Panc1 (cell line): ENCODE results near the gene GRIK4. TPM values are rescaled to one million over a fixed set of nuclear protein-coding genes. Genes with fewer than 3 reads are reported as not detected.
A peak's percentile ranks its signal among the peaks of the same experiment; 100 is the strongest.
"Not testable (repeated sequence)": the region's sequence is repeated elsewhere in the genome, so short reads cannot be mapped to it uniquely, and the experiment has no call there.

Source experiments
- ATAC-seq: fragments of 200-7000 bp; cut with Tn5 transposase; 2 replicates; pipeline ENCODE4 v1.9.1; 2020; ENCODE audit warnings: mild to moderate bottlenecking, moderate library complexity
- BruUV-seq: library from RNA; stranded (reverse); fragments of 400-500 nt; replicated peaks from 2 replicates; lab custom pipeline; 2021; lab: Mats Ljungman, UMichigan
- CTCF ChIA-PET: fragments of 300-600 bp; sonication (Branson Sonifier 250); formaldehyde crosslinking; loops from one replicate; lab custom pipeline; 2022; ENCODE audit warnings: antibody characterized with exemption; lab: Charles Lee
- POLR2A ChIA-PET: fragments of 300-600 bp; sonication (Branson Sonifier 250); formaldehyde crosslinking; loops from one replicate; lab custom pipeline; 2022; ENCODE audit warnings: antibody characterized with exemption; lab: Charles Lee
- DNase-seq: peaks from one replicate; pipeline ENCODE4 v3.0.0-alpha.2; 2010; ENCODE audit warnings: low read depth, low spot score
- H3K27ac ChIP-seq: 2 replicates; pipeline ENCODE4 v1.5.1; 2011; ENCODE audit warnings: mild to moderate bottlenecking, low read length, inconsistent platforms
- H3K27me3 ChIP-seq: fragments of 200-500 bp; sonication (Bioruptor generic); 2 replicates; pipeline ENCODE4 v1.6.0; 2014; ENCODE audit warnings: low read length, inconsistent platforms; ENCODE audit not compliant: control insufficient read depth, insufficient read depth
- H3K36me3 ChIP-seq: fragments of 200-500 bp; sonication (Bioruptor generic); 2 replicates; pipeline ENCODE4 v1.5.1; 2014; ENCODE audit warnings: inconsistent platforms, mild to moderate bottlenecking, low read length, moderate library complexity; ENCODE audit not compliant: control insufficient read depth, insufficient read depth
- H3K4me1 ChIP-seq: 2 replicates; pipeline ENCODE4 v1.5.1; 2011; ENCODE audit warnings: inconsistent platforms, mild to moderate bottlenecking, low read length, moderate library complexity; ENCODE audit not compliant: control insufficient read depth, insufficient read depth
- H3K4me3 ChIP-seq, 2 experiments: 2 replicates each; pipeline ENCODE4 v1.5.1; 2011 to 2012; ENCODE audit warnings: low read depth in 2 of 2, low read length in 2 of 2, mild to moderate bottlenecking in 2 of 2, inconsistent platforms in 1 of 2, moderate library complexity in 1 of 2
- H3K9me3 ChIP-seq: fragments of 200-500 bp; sonication (Bioruptor generic); 2 replicates; pipeline ENCODE4 v1.5.1; 2014; ENCODE audit warnings: low read depth, mild to moderate bottlenecking, inconsistent platforms, low read length, moderate library complexity; ENCODE audit not compliant: control insufficient read depth, insufficient read depth
- CTCF ChIP-seq: fragments of 450-650 bp; IDR thresholded peaks from 2 replicates; pipeline ENCODE4 v1.5.1; 2017; ENCODE audit warnings: mild to moderate bottlenecking
- POLR2AphosphoS5 ChIP-seq: IDR thresholded peaks from 2 replicates; pipeline ENCODE4 v1.6.1; 2012; ENCODE audit warnings: mild to moderate bottlenecking, low read depth, low read length, moderate library complexity
- REST ChIP-seq, 2 experiments: IDR thresholded peaks; 2 replicates each; pipeline ENCODE4 v1.6.1; 2011 to 2012; ENCODE audit warnings: low read depth in 2 of 2, control low read depth in 1 of 2, low read length in 1 of 2, mild to moderate bottlenecking in 1 of 2, moderate library complexity in 1 of 2; ENCODE audit not compliant: insufficient read depth in 1 of 2
- SIN3A ChIP-seq: IDR thresholded peaks from 2 replicates; pipeline ENCODE4 v1.6.1; 2012; ENCODE audit warnings: low read depth, mild to moderate bottlenecking, low read length, moderate library complexity, borderline replicate concordance; ENCODE audit not compliant: insufficient read depth
- TCF7L2 ChIP-seq: IDR thresholded peaks from 2 replicates; pipeline ENCODE4 v1.6.1; 2011; ENCODE audit warnings: mild to moderate bottlenecking, low read depth, low read length, inconsistent platforms
- in situ Hi-C: cut with HindIII; loops from 2 replicates; pipeline ENCODE4 v1.10.0; 2016; ENCODE audit warnings: low sequenced_read_pairs, low pct_unique_long_range_greater_than_20kb
- intact Hi-C: fragments of 100-400 bp; cut with micrococcal nuclease; formaldehyde crosslinking; loops from one replicate; pipeline ENCODE4 v1.10.0; 2022; ENCODE audit not compliant: unreplicated experiment
- total RNA-seq: library from RNA; stranded (reverse); gene quantifications from one replicate; pipeline ENCODE4 v1.2.1, GENCODE V29; 2021; ENCODE audit not compliant: unreplicated experiment

GRIK4 gene
- total RNA-seq, 1 experiment from 2014 or later, result 0.62 TPM

GRCh38 chr11:120756931-120757330 is 245.4 kb downstream of the GRIK4 start:
- BruUV-seq, result no TSS peak
- DNase-seq (no peak), ATAC-seq (peak; percentile 68; the same call in 1 of the 2 replicates)
- TF ChIP-seq POLR2AphosphoS5 (no peak), SIN3A (no peak), REST (IDR thresholded peaks at IDR 0.05; ENCODE audit: insufficient read depth in 1 of 2, low read depth in 2 of 2, low read length in 1 of 2) (no peak), TCF7L2 (no peak), CTCF (no peak)
- Histone ChIP-seq H3K4me3 (no peak overlapping the region), H3K36me3 (no peaks in the 10 kb centered on the region), H3K9me3 (no peaks in the 10 kb centered on the region), H3K4me1 (no peaks in the 10 kb centered on the region), H3K27ac (no peak overlapping the region), H3K27me3 (no peaks in the 10 kb centered on the region)
- ChIA-PET CTCF (no interaction called here), POLR2A (no interaction called here)
- intact Hi-C loops (no loop called here), in situ Hi-C loops (no loop called here)

- 0 out of 2 replicates have a peak, but pooled peaks have one; percentile 26 for ATAC-seq
- DNase-seq, result no peak
- POLR2A ChIA-PET, result no interaction called here
- intact Hi-C loops, result no loop called here
- no peaks in the 10 kb centered on the region for H3K36me3 ChIP-seq
- no peaks in the 10 kb centered on the region for H3K4me1 ChIP-seq
- TF ChIP-seq CTCF, result no peak
- TF ChIP-seq SIN3A, result no peak
- TF ChIP-seq REST (IDR thresholded peaks at IDR 0.05; ENCODE audit: insufficient read depth in 1 of 2, low read depth in 2 of 2, low read length in 1 of 2), result no peak
- no peak for TF ChIP-seq POLR2AphosphoS5
- TF ChIP-seq TCF7L2, result no peak
- no peaks in the 10 kb centered on the region for H3K27me3 ChIP-seq
- H3K27ac ChIP-seq, result no peak overlapping the region
- no peaks in the 10 kb centered on the region for H3K9me3 ChIP-seq
- BruUV-seq, result no TSS peak
- CTCF ChIA-PET, result no interaction called here
- H3K4me3 ChIP-seq, result no peak overlapping the region
- in situ Hi-C loops, result no loop called here
These were observed 247.5 kb downstream of the GRIK4 start for GRCh38 chr11:120759046-120759445.

GRCh38 chr11:120765710-120766109 is 254.2 kb downstream of the GRIK4 start:
- ATAC-seq, H3K27ac ChIP-seq, POLR2A ChIA-PET, H3K36me3 ChIP-seq, H3K27me3 ChIP-seq, H3K4me1 ChIP-seq, intact Hi-C loops, H3K9me3 ChIP-seq, BruUV-seq, in situ Hi-C loops, H3K4me3 ChIP-seq, CTCF ChIA-PET, DNase-seq: not testable (repeated sequence)
